ENCODE results near the gene DCDC2C.

DCDC2C gene

DNA sequence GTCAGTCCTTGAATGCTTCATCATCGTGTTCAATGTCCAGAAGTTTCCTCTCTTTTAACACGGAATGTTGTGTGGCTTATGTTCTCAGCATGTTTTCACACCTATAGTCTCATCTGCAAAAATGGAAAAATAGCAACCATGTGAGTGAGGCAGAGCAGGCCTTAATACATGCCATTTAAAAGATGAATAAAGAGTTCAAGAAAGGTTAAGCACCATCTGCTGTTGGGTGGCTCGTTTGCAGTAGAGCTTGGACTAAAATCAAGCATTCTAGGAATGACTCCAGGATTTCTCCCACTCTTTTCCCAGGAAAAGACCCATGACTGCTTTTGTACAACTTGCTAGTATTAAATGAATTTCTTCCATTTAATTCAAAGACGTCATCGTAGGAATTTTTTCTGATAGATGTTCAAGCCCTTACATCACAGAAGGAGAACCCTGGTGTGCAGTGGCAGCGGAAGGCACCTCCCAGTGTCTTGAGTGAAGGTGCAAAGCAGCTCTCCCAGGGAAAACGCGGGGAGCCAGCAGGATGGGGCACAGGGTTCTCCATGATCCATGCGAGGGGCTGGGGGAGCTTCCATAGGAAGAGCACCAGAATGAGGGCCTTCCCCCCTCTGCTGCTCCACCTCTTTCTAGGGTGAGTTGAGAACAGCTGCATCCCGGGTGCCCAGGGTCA lies 9.6 kb downstream of the DCDC2C start:
- DNase-seq: no peak

DNA sequence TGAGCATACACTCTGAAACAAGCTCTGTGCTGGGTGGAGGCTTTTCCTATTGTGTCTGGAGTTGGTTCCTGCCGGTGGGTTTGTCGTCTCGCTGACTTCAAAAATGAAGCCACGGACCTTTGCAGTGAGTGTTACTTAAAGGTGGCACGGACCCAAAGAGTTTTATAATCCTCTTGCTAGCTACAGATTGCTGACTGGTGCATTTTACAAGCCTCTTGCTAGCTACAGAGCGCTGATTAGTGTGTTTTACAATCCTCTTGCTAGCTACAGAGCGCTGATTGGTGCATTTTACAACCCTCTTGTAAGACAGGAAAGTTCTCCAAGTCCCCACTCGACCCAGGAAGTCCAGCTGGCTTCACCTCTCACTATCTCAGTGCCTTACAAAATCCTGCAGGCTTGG lies 15.3 kb downstream of the DCDC2C start:
- no peak for DNase-seq

- DNase-seq: no peak
Measured at GRCh38 chr2:3725002-3725401, 21.6 kb downstream of the DCDC2C start.

DNA sequence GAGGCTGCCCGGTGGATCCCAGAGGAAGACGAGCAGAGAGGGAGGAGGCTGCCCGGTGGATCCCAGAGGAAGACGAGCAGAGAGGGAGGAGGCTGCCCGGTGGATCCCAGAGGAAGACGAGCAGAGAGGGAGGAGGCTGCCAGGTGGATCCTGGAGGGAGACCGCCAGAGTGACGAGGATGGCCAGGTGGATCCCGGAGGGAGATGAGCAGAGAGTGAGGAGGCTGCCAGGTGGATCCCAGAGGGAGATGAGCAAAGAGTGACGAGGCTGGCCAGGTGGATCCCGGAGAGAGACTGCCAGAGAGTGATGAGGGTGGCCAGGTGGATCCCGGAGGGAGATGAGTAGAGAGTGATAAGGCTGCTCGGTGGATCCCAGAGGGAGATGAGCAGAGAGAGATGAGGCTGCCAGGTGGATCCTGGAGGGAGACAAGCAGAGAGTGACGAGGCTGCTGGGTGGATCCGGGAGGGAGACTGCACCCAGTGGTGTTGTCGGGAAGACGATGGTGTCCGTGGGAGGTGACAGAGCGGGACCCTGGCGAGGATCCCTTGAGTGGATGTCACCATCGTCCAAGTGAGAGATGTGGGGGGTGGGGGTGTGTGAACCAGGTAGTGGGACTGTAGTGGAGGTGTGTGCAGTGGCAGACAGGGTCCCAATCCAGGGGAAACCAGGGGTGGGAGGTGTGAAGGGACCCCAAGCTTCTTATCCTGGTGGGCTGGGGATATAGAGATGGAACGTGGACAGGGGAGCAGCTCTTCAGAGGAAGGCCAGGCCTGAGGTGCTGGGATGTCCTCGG lies 22.3 kb downstream of the DCDC2C start:
- no peak for DNase-seq

DNA sequence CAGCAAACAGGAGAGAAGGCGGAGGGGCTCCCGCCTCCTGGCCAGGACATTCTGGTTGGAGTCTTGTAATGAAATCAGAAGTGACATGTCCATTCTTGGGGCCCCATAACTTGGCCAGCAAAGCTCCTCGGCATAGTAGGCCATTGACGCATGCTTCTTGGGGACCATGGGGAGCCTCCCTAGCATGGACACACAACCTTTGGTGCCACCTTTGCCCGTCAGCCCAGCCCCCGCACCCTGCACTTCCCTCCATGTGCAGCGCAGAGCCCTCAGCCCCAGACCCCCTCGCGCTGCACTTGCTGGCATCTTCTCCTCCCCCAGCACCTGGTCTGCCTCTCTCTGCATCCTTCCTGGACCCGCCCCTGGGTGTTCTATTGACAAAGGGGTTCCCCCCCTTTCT lies 23.1 kb downstream of the DCDC2C start:
- no peak for DNase-seq

GRCh38 chr2:3727397-3728045 lies 24.1 kb downstream of the DCDC2C start:
- DNase-seq: no peak

GRCh38 chr2:3728104-3729054 lies 25.0 kb downstream of the DCDC2C start:
- no peak for DNase-seq

- DNase-seq: no peak
Measured at GRCh38 chr2:3729055-3729448, 25.7 kb downstream of the DCDC2C start.

DNA sequence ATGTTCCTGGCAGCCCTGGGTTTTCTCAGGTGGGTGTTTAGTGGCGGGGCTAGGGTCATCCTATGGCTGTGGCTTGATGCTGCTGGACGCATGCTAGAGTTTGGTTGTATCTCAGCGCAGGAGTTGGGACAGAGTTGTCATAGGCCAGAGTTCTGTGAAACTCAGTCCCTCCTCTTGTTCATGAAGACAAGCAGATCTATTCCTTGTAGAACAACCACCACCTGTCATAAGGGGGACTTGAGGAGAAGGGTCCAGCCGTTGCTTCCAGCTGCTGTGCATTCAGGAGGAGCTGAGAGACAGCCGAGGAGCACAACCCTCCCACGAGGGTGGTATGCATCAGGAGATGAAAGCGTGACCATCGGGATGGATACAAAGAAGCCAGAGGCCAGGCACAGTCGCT lies 26.4 kb downstream of the DCDC2C start:
- DNase-seq: no peak

DNA sequence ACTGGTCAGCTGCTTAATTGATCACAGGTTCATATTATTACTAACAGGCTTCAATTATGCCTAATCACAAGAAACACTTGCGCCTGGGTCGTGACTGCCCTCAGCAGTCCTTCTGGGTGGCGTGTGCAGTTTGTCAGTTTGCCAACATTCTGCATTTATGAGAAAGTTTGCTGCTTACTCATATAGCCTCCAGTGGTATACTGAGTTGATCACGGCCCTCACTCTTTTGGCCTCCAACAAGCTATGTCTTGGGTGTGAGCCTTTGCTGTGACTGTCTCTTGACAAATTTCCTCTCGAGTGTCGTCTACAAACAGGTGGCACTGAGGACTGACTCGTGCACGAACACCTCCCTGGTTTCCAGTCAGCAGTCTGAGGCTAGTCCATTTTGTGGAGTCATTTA lies 27.3 kb downstream of the DCDC2C start:
- no peak for DNase-seq

GRCh38 chr2:3731829-3732228 lies 28.5 kb downstream of the DCDC2C start:
- no peak for DNase-seq

- no peak for DNase-seq
Measured at GRCh38 chr2:3736112-3736511, 32.7 kb downstream of the DCDC2C start.

DNA sequence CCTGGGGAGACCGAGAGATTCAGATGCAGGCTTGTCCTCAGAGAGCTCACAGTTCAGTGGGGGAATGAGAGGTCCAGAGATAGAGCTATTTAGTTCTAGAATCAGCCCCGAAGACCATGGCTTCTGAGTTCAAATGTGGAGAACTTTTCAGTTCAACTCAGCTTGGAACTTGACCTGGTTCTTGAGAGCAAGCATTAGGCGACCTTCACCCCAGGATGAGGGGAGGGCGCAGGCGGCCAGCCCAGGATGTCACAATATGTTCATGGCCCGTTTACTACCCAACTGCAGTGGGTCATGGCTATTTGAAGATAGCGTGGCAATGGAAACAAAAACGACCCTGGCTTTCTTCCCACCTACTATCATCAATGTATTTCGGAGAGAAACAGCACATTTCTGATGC lies 33.8 kb downstream of the DCDC2C start:
- no peak for DNase-seq

- DNase-seq: no peak
Measured at GRCh38 chr2:3738454-3738853, 35.1 kb downstream of the DCDC2C start.

GRCh38 chr2:3739313-3739712 lies 35.9 kb downstream of the DCDC2C start:
- no peak for DNase-seq

DNA sequence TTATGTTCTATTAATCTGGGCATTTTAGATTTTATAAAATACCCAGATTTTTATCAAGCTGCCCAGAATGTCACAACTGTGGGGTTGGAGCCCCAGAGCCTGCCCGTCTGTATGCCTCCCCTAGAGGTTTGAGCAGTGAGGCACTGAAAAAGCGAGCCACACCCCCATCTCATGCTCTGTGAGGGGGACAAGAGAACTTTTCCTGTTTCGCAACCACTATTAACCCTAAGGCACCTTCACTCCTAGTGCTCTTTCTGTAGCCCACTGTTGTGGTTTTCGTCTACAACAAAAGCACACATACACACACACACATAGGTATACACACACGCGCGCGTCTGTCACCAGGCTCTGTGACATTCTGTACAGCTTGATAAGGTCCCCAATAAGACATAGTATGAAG lies 38.0 kb downstream of the DCDC2C start:
- no peak for DNase-seq

GRCh38 chr2:3741867-3742602 lies 38.7 kb downstream of the DCDC2C start:
- no peak for DNase-seq

DNA sequence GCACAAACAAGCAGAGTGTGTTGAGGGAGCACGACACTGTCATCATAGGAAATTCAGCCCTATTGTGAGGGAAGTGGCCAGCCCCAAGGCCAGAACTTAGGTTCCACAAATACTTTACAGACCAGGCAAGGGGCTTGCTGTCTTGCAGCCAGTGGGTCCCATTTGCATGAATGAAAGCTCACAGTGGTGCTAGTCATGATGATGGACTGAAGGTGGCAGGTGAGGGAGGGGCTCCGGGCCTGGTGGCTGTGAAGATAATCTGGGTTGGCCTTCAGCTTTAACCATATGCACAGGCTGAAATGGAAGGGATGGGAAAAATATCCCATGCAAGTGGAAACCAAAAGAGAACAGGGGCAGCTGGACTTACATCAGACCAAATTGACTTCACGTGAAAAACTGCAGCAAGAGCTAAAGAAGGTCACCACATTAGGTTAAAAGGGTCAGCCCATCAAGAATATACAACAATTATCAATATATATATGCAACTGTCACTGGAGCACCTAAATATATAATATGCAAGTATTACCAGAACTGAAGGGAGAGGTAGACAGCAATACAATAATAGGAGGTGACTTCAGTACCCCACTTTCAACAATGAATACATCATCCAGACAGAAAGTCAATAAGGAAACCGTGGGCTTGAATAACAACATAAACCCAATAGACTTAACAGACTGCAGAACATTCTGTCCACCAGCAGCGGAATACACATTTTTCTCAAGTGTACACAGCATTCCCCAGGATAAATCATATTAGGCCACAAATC lies 39.6 kb downstream of the DCDC2C start:
- no peak for DNase-seq

DNA sequence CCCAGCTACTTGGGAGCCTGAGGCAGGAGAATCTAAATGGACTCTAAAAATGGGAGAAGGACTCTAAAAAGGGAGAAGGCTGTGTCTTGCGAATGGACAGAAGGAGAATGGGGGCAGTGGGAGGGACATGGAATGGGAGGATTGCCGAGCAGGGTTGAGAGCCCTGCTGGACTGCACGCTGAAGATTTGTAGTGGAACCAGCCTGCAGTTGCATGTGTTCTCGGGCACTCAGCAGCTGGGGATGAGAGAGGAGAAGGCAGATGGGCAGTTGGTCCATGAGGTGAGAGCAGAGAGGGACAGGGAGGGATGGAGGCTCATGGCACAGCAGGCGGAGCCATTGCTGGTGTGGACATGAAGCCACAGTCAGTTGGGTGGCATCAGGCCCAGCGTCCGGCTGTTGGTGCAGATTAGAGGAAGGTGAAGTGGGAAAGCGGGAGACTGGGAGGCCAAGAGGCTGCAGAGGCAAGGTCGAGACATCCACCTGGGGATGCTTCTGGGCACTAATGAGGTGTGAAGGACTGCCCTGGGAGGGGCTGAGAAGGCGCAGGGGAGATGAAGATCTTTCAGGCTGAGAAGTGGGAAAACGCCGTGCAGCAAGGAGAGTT lies 40.7 kb downstream of the DCDC2C start:
- DNase-seq: no peak

- no peak for DNase-seq
Measured at GRCh38 chr2:3745920-3746319, 42.5 kb downstream of the DCDC2C start.

DNA sequence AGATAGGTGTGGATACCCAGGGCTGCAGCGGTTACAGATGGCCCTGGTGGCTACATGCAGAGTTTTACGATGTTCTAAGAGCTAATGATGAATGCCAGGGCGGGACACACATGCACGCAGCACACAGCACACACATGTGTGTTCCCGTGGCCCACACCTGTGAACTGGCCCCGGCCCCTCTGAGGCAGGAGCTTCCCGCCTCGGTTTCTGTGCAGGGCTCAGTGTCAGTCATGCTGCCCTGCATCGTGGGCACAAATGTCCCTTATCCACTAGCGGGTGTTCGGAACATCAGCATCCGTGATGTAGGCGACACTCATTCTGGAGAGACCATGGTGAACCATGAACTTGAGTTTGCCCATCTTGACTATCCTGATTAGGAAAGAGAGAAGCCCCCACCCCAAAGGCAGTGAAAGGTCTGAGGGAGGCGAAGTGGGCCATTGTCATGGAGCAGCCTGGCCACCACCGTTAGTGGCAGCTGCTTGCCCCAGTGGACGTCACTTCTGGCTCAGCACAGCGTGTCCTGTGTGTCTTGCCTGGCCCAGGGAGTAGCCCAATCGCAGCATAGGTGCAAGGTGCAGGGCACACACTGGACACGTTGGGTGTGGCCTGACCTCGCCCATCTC lies 43.8 kb downstream of the DCDC2C start:
- DNase-seq: no peak
